RWPE2 (cell line): ENCODE data around the gene MICU2.
A peak's percentile ranks its signal among the peaks of the same experiment; 100 is the strongest.

Experiments used
- ATAC-seq: fragments of 200-7000 bp; cut with Tn5 transposase; 3 replicates; pipeline ENCODE4 v1.9.1; 2021; ENCODE audit warnings: low read depth
- DNase-seq: peaks from one replicate; pipeline ENCODE4 v3.0.0-alpha.2; 2020; ENCODE audit warnings: low spot score
- H3K27ac ChIP-seq: fragments of 450-650 bp; 2 replicates; pipeline ENCODE4 v1.5.1; 2017; ENCODE audit warnings: mild to moderate bottlenecking; ENCODE audit not compliant: poor library complexity, severe bottlenecking
- H3K27me3 ChIP-seq: fragments of 250-450 bp; sonication (Bioruptor Pico); 2 replicates; pipeline ENCODE4 v1.5.1; 2021; ENCODE audit warnings: mild to moderate bottlenecking, moderate library complexity; ENCODE audit not compliant: insufficient read depth, poor library complexity, severe bottlenecking
- H3K36me3 ChIP-seq: fragments of 250-450 bp; sonication (Bioruptor Pico); 2 replicates; pipeline ENCODE4 v1.5.1; 2020; ENCODE audit warnings: low read depth, mild to moderate bottlenecking, moderate library complexity
- H3K4me1 ChIP-seq: fragments of 250-450 bp; sonication (Bioruptor Pico); 2 replicates; pipeline ENCODE4 v1.5.1; 2021; ENCODE audit warnings: mild to moderate bottlenecking, moderate library complexity; ENCODE audit not compliant: insufficient read depth, poor library complexity, severe bottlenecking
- H3K4me3 ChIP-seq: fragments of 250-450 bp; sonication (Bioruptor Pico); 2 replicates; pipeline ENCODE4 v1.5.1; 2021; ENCODE audit warnings: mild to moderate bottlenecking, moderate library complexity; ENCODE audit not compliant: severe bottlenecking
- H3K9me3 ChIP-seq: fragments of 250-450 bp; sonication (Bioruptor Pico); 2 replicates; pipeline ENCODE4 v1.5.1; 2021; ENCODE audit warnings: mild to moderate bottlenecking, moderate library complexity; ENCODE audit not compliant: severe bottlenecking
- TF ChIP-seq, protein P1 (sequence below): fragments of 450-650 bp; IDR thresholded peaks from one replicate; pipeline ENCODE4 v1.5.1; 2017; ENCODE audit warnings: mild to moderate bottlenecking, moderate library complexity; ENCODE audit not compliant: poor library complexity, severe bottlenecking

MICU2 gene

GRCh38 chr13:21548577-21548976 is 55.4 kb downstream of the MICU2 start:
- Histone ChIP-seq H3K27me3 (no peaks in the 10 kb centered on the region), H3K4me1 (no peaks in the 10 kb centered on the region), H3K27ac (no peak overlapping the region), H3K36me3 (no peaks in the 10 kb centered on the region; the same call in 1 of the 2 replicates), H3K4me3 (no peak overlapping the region), H3K9me3 (no peaks in the 10 kb centered on the region)
- ATAC-seq (no peak), DNase-seq (no peak)
- TF ChIP-seq, protein P1, sequence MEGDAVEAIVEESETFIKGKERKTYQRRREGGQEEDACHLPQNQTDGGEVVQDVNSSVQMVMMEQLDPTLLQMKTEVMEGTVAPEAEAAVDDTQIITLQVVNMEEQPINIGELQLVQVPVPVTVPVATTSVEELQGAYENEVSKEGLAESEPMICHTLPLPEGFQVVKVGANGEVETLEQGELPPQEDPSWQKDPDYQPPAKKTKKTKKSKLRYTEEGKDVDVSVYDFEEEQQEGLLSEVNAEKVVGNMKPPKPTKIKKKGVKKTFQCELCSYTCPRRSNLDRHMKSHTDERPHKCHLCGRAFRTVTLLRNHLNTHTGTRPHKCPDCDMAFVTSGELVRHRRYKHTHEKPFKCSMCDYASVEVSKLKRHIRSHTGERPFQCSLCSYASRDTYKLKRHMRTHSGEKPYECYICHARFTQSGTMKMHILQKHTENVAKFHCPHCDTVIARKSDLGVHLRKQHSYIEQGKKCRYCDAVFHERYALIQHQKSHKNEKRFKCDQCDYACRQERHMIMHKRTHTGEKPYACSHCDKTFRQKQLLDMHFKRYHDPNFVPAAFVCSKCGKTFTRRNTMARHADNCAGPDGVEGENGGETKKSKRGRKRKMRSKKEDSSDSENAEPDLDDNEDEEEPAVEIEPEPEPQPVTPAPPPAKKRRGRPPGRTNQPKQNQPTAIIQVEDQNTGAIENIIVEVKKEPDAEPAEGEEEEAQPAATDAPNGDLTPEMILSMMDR: no peak

DNA sequence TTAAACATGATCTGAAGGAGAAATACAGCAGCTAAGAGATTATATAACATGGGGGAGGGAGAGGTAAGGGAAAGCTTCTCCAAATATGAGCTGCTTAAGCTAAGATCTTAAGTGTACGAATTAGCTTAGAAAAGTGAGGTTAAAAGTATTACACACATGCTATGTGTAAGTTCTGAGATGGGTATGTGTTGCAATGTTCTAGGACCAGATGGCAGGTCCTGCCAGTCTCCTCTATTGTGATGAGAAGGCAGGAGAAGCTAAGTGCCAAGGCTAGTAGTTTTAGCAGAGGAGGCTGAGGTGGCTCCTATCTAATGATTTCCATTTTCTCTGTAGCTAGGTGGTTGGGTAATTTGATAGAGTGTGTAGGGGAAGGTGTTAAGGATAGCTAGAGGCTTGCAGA is 57.6 kb downstream of the MICU2 start:
- no peaks in the 10 kb centered on the region for H3K36me3 ChIP-seq
- H3K27ac ChIP-seq: no peak overlapping the region
- peaks cover 17% of the 10 kb centered on the region for H3K4me1 ChIP-seq
- no peaks in the 10 kb centered on the region for H3K9me3 ChIP-seq
- ATAC-seq (no peak), DNase-seq (no peak)
- no peaks in the 10 kb centered on the region for H3K27me3 ChIP-seq
- TF ChIP-seq, protein P1: no peak
- no peak overlapping the region for H3K4me3 ChIP-seq

GRCh38 chr13:21544515-21544914 is 59.5 kb downstream of the MICU2 start:
- Histone ChIP-seq H3K9me3 (no peaks in the 10 kb centered on the region), H3K4me3 (no peak overlapping the region), H3K27me3 (no peaks in the 10 kb centered on the region), H3K36me3 (peaks cover 6% of the 10 kb centered on the region), H3K27ac (no peak overlapping the region), H3K4me1 (peaks cover 34% of the 10 kb centered on the region)
- no peak for ATAC-seq
- TF ChIP-seq, protein P1: no peak
- no peak for DNase-seq

DNA sequence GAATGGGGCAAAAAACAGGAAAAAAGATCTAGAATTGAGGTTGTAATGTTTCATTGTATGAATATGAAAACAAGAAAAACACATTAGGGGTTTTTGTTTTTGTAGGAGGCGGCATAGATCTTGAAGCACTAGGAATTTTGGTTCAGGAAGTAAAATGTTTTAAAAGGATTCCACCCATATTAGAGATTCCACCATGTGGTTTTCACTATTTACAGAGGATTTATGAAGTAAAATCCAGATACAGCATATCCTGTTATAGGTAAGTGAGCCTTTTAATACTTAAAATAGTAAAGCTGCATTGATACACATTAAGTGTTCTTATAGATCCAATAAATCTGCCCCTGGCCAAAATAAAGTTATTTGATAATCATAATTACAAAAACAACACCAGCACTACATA is 61.4 kb downstream of the MICU2 start:
- no peak overlapping the region for H3K27ac ChIP-seq
- peaks cover 34% of the 10 kb centered on the region for H3K4me1 ChIP-seq
- H3K4me3 ChIP-seq: no peak overlapping the region
- no peaks in the 10 kb centered on the region for H3K27me3 ChIP-seq
- peaks cover 11% of the 10 kb centered on the region for H3K36me3 ChIP-seq
- TF ChIP-seq, protein P1: no peak
- no peak for ATAC-seq
- DNase-seq: no peak
- H3K9me3 ChIP-seq: no peaks in the 10 kb centered on the region

- no peaks in the 10 kb centered on the region for H3K9me3 ChIP-seq
- no peak for DNase-seq
These were observed 62.0 kb downstream of the MICU2 start for GRCh38 chr13:21541980-21542379.

More at GRCh38 chr13:21541980-21542379, 62.0 kb downstream of the MICU2 start:
- Histone ChIP-seq H3K4me1 (peaks cover 34% of the 10 kb centered on the region), H3K4me3 (no peak overlapping the region), H3K27ac (peak overlapping the region; percentile 23), H3K27me3 (no peaks in the 10 kb centered on the region), H3K36me3 (peaks cover 11% of the 10 kb centered on the region)
- ATAC-seq: no peak
- TF ChIP-seq, protein P1: no peak
